ENCODE measurements around the gene PDRG1.
"Not testable (repeated sequence)": the region's sequence is repeated elsewhere in the genome, so short reads cannot be mapped to it uniquely, and the experiment has no call there.

PDRG1 gene

GRCh38 chr20:31925631-31926030 is 26.2 kb downstream of the PDRG1 start:
- no peak overlapping the region for H3K27ac ChIP-seq
- ChIA-PET POLR2A (ENCODE audit: low non-redundant PET) (no interaction called here), CTCF (no interaction called here)
- TF ChIP-seq, protein P1, sequence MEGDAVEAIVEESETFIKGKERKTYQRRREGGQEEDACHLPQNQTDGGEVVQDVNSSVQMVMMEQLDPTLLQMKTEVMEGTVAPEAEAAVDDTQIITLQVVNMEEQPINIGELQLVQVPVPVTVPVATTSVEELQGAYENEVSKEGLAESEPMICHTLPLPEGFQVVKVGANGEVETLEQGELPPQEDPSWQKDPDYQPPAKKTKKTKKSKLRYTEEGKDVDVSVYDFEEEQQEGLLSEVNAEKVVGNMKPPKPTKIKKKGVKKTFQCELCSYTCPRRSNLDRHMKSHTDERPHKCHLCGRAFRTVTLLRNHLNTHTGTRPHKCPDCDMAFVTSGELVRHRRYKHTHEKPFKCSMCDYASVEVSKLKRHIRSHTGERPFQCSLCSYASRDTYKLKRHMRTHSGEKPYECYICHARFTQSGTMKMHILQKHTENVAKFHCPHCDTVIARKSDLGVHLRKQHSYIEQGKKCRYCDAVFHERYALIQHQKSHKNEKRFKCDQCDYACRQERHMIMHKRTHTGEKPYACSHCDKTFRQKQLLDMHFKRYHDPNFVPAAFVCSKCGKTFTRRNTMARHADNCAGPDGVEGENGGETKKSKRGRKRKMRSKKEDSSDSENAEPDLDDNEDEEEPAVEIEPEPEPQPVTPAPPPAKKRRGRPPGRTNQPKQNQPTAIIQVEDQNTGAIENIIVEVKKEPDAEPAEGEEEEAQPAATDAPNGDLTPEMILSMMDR (conservative IDR thresholded peaks at IDR 0.05; ENCODE audit: low read depth), result no peak
- DNase-seq (ENCODE audit: low spot score), result no peak

- POLR2A ChIA-PET (ENCODE audit: low non-redundant PET), result no interaction called here
- TF ChIP-seq, protein P1 (conservative IDR thresholded peaks at IDR 0.05; ENCODE audit: low read depth), result no peak
- no peak for DNase-seq (ENCODE audit: low spot score)
- no peak overlapping the region for H3K27ac ChIP-seq
- CTCF ChIA-PET, result interaction anchor here (0.6 kb wide), 1 partner anchor 147 kb away, joined by 3 read pairs; no protein-coding TSS in a partner anchor
Observed at GRCh38 chr20:31924561-31924960, 27.3 kb downstream of the PDRG1 start.

GRCh38 chr20:31923388-31924331 is 28.2 kb downstream of the PDRG1 start:
- CTCF ChIA-PET, result interaction anchor here (0.6 kb wide), 2 partner anchors 20 to 146 kb away, joined by 3 read pairs; no protein-coding TSS in a partner anchor

GRCh38 chr20:31922588-31922987 is 29.3 kb downstream of the PDRG1 start:
- no peak for DNase-seq (ENCODE audit: low spot score)
- POLR2A ChIA-PET (ENCODE audit: low non-redundant PET), result interaction anchor here (1.1 kb wide), 1 partner anchor 120 kb away, joined by 3 read pairs; no protein-coding TSS in a partner anchor
- H3K27ac ChIP-seq, result no peak overlapping the region
- TF ChIP-seq, protein P1 (conservative IDR thresholded peaks at IDR 0.05; ENCODE audit: low read depth), result no peak
- CTCF ChIA-PET, result interaction anchor here (0.6 kb wide), 2 partner anchors 76 to 236 kb away, joined by 3 to 8 read pairs; no protein-coding TSS in a partner anchor

More at GRCh38 chr20:31923388-31924331, 28.2 kb downstream of the PDRG1 start:
- DNase-seq (ENCODE audit: low spot score), result no peak
- TF ChIP-seq, protein P1 (conservative IDR thresholded peaks at IDR 0.05; ENCODE audit: low read depth), result no peak
- H3K27ac ChIP-seq, result no peak overlapping the region
- POLR2A ChIA-PET (ENCODE audit: low non-redundant PET), result interaction anchor here (1.1 kb wide), 1 partner anchor 119 kb away, joined by 3 read pairs; no protein-coding TSS in a partner anchor

DNA sequence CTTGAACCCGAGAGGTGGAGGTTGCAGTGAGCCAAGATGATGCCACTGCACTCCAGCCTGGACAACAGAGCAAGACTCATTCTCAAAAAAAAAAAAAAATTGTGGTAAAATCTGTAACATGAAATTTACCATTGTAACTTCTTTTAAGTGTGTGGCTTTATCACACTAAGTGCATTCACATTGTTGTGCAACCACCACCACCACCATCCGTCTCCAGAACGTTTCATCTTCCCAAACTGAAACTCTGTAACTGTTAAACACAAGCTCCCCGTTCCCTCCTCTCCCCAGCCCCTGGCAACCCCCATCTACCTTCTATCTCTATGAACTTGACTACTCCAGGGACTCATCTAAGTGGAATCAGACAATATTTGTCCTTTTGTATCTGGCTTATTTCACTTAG is 29.7 kb downstream of the PDRG1 start:
- POLR2A ChIA-PET (ENCODE audit: low non-redundant PET), result no interaction called here

DNA sequence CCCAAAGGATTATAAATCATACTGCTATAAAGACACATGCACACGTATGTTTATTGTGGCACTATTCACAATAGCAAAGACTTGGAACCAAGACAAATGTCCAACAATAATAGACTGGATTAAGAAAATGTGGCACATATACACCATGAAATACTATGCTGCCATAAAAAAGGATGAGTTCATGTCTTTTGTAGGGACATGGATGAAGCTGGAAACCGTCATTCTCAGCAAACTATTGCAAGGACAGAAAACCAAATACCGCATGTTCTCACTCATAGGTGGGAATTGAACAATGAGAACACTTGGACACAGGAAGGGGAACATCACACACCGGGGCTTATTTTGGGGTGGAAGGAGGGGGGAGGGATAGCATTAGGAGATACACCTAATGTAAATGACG is 30.4 kb downstream of the PDRG1 start:
- CTCF ChIA-PET, result interaction anchor here (0.7 kb wide), 1 partner anchor 58 kb away, joined by 4 read pairs; no protein-coding TSS in a partner anchor
- DNase-seq (ENCODE audit: low spot score); H3K27ac ChIP-seq; POLR2A ChIA-PET (ENCODE audit: low non-redundant PET): not testable (repeated sequence)

More for the DNA sequence above, 29.7 kb downstream of the PDRG1 start:
- CTCF ChIA-PET, result interaction anchor here (0.6 kb wide), 2 partner anchors 76 to 577 kb away, joined by 3 to 8 read pairs; no protein-coding TSS in a partner anchor
- H3K27ac ChIP-seq, result no peak overlapping the region
- TF ChIP-seq, protein P1 (conservative IDR thresholded peaks at IDR 0.05; ENCODE audit: low read depth), result no peak
- no peak for DNase-seq (ENCODE audit: low spot score)
